WI38 (cell line): Measurements from ENCODE around the gene GFY.

Experiments
- H3K4me3 ChIP-seq: 2 replicates; pipeline ENCODE4 v1.5.1; 2011; ENCODE audit warnings: low read depth, mild to moderate bottlenecking, control low read depth, low read length
- CTCF ChIP-seq: IDR thresholded peaks from 2 replicates; pipeline ENCODE4 v1.5.1; 2012; ENCODE audit warnings: low read depth, mild to moderate bottlenecking, control low read depth, low read length

The GFY gene

GRCh38 chr19:49390131-49390928, 34.9 kb upstream of the GFY start:
- no peak for TF ChIP-seq CTCF
- H3K4me3 ChIP-seq = no peak overlapping the region

DNA sequence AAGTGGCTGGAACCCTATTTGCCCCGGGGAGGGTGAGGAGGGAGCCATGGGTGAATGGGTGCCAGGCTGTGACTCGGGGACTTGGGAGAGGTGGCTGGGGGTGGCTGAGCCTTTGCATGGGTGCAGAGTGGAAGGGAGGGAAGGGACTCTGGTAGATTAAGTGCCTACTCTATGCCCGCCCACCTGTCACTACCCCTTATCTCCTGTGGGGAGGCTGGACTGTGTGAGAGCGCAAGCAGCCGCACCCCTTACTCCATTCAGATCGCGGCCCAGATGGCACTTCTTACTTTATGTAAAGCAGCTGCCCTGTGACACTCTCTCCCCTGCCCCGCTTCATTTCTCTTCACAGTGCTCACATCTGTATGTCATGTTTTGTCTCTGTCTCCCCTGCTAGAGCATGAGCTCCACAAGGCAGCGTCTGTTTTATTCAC, 34.2 kb upstream of the GFY start:
- no peak for TF ChIP-seq CTCF
- no peak overlapping the region for H3K4me3 ChIP-seq

DNA sequence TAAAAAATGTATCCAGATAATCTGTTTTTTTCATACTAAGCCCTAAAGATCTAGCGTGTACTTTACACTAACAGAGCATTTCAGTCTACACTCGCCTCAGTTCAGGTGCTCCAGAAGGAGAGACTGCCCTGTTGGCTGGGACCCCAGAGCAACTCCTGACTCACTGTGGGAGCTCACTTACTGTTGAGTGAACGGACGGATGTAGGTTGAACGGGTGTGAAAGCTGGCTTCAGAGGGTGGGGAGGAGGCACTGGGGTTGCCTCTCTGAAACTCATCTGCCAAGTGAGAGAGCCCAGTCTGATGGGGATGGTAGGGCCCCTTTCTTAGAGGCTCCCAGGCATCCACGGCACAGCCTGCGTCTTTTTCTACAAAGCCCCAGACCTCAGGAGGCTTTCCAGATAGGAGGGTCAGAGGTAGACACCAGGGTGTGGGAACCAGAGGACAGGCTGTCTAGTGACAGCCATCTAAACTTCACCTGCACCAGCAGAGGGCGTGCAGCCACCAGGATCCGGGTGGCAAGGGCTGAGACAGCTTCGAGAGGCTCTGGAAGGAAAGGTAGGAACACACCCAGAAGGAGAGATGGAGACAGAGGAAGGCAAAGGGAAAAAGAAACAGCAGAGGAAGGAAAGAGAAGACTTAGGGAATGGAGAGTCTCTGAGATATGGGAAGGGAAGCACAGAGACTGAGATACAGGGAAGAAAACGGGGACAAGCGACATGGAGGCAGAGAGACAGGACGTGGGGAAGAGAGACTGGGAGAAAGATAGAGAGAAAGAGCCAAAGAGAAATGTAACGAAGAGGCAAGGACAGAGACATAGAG, 33.4 kb upstream of the GFY start:
- peak; percentile 71 for TF ChIP-seq CTCF
- no peak overlapping the region for H3K4me3 ChIP-seq

- no peak for TF ChIP-seq CTCF
- H3K4me3 ChIP-seq = no peak overlapping the region
Measured at GRCh38 chr19:49393881-49394280, 31.3 kb upstream of the GFY start.

DNA sequence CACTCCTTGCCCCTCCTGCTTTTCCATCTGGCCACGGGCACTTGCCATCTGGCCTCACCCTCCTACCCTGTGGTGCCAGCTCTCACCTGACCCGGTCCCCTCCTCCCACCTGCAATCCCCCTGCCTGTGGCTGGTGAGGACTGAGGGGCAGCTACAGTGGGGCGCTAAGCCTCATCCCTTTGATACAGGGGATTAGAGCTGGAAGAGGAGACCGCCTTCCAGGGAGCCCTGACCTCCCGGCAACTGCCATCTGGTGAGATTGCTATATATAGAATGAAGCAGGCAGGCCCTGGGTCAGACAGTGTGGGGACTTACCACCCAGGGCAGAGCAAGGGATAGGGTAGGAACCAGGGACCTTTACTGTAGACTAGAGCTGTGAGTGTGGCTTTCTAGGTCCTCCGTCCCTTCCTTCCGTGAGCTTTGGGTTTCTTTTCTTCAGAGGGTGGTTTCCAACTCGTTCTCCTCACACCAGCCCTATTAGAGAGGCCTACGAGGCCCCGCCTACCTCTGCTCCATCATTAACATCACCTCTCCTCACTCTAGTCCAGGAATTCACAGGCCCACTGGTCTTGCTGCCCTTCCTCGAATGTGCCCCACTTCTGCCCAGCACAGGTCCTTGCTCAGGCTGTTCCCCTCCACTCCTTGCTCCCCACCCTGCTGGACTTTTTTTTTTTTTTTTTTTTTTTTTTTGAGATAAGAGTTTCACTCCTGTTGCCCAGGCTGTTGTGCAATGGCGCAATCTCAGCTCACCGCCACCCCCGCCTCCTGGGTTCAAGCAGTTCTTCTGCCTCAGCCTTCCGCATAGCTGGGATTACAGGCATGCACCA, 29.4 kb upstream of the GFY start:
- no peak overlapping the region for H3K4me3 ChIP-seq
- TF ChIP-seq CTCF = no peak

GRCh38 chr19:49396738-49397505, 28.3 kb upstream of the GFY start:
- no peak for TF ChIP-seq CTCF
- H3K4me3 ChIP-seq = no peak overlapping the region
